ENCODE results near the gene RAPSN.

Gene RAPSN

DNA sequence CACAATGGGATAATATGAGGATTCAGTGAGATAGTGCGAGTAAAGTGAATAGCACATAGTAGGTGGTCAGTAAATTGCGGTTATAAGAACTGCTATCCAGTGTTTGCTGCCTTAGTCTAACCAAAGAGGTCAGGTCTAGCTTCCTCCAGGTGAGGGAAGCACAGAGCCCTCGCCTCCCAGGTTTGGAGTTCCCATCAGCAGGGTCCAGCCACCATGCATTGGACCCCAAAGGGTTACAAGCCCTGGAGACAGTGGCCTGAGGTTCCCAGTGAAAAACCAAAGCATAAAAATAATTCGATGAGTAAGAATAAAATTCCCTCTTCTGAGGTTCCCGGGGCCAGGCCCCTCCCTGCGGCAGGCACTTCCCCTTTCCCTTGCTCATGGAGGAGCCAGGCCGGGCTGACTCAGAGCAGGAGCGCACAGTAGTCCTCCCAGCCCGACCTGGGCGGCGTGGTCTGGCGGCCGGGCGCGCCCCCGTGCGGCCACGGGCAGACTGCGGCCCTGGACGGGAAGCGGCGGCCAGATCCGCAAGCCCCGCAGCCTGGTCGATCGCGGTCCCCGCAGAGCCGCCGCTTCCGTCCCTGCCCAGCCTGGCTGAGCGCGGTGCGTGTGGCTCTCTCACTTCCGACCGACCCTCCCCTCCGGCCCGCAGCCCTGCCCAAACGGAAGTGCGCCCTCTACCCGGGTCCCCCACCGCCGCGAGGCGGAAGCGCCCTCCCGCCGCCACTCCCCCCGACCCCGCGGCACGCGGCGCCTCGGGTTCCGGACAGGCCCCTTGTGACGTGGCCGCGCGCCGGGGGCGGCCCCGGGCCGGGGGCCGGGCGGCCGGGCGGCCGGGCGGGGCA is 41.0 kb downstream of the RAPSN start, which contains the start of gene SLC39A13:
Gene SLC39A13 (plus strand): TSS at position 845 of the 845 bp plus-strand sequence. CDS start 1,505 bp downstream, outside the sequence.
- Mint-ChIP-seq H3K4me3 (peak within 1 kb of the TSS; percentile 92), H3K36me3 (ENCODE audit: low read depth) (no peaks in the 10 kb centered on the region), H3K9me3 (no peaks in the 10 kb centered on the region), H3K4me1 (peaks cover 31% of the 10 kb centered on the region), H3K27ac (peak within 1 kb of the TSS; percentile 96), H3K27me3 (ENCODE audit: low read depth, poor library complexity) (peaks cover under 1% of the 10 kb centered on the region)
- DNase-seq, result peak; percentile 96
- TF ChIP-seq, protein P1, sequence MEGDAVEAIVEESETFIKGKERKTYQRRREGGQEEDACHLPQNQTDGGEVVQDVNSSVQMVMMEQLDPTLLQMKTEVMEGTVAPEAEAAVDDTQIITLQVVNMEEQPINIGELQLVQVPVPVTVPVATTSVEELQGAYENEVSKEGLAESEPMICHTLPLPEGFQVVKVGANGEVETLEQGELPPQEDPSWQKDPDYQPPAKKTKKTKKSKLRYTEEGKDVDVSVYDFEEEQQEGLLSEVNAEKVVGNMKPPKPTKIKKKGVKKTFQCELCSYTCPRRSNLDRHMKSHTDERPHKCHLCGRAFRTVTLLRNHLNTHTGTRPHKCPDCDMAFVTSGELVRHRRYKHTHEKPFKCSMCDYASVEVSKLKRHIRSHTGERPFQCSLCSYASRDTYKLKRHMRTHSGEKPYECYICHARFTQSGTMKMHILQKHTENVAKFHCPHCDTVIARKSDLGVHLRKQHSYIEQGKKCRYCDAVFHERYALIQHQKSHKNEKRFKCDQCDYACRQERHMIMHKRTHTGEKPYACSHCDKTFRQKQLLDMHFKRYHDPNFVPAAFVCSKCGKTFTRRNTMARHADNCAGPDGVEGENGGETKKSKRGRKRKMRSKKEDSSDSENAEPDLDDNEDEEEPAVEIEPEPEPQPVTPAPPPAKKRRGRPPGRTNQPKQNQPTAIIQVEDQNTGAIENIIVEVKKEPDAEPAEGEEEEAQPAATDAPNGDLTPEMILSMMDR (IDR thresholded peaks at IDR 0.05), result peak; percentile 86

DNA sequence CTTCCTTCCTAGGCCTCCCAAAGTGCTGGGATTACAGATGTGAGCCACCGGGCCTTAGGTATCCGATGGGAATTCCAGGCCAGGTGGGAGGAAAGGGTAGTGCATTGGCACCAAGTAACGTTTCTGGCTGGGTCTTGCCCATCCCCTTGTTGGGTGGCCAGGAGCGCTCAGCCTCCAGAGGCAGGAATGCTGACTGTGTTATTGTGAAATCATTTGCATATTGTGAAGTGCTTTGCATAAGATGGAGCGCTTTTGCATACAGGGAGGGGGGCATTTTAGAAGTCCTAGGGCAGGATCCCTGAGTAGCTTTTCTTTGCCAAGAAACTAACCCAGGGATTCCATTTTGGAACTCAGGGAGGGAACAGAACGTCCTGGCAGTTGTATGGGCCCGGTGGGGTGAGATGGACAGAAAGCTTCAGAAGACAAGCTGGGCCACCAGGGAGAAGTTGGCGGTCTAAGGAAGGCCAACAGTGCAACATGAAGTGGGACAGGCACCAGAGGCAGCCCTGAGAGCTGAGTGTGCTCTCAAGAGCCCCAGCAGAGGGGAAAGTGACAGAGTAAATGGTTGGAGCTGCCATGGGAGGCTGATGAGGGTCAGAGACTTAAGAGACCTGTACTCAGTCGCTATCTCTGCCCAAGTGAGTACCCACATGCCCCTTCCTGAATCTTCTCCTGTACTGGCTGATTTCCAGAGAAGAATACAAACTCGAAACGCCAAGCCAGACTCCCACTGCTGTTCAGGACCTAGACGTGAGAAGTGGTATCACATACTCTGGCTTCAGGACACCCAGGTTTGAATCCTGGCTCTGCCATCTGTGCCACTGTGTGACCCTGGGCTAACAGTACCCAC is 41.8 kb downstream of the RAPSN start:
- H3K4me3 Mint-ChIP-seq, result peak overlapping the region; percentile 88
- peaks cover 36% of the 10 kb centered on the region for H3K4me1 Mint-ChIP-seq
- no peak for DNase-seq
- peaks cover 5% of the 10 kb centered on the region for H3K27me3 Mint-ChIP-seq (ENCODE audit: low read depth, poor library complexity)
- H3K9me3 Mint-ChIP-seq, result no peaks in the 10 kb centered on the region
- no peaks in the 10 kb centered on the region for H3K36me3 Mint-ChIP-seq (ENCODE audit: low read depth)
- TF ChIP-seq, protein P1 (IDR thresholded peaks at IDR 0.05), result no peak
- H3K27ac Mint-ChIP-seq, result peak overlapping the region; percentile 96

DNA sequence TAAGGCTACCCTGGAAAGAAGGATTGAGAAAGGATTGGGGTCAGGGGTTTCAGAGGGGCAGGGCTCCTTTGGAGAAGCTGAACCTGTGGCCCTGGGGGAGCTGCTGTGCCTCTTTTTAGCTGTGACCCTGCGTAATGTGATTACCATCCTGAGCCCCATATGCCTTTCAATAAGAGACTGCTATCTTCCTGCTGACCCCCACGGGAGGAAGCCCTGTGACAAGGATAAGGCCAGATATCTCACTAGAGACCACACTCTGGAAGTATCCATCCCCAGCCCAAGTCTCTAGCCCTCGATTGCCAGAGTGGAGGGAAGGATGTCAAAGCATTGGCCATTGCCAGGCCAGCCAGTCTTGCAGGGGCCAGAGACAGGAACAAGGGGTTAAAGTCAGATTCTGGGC is 45.4 kb downstream of the RAPSN start:
- H3K36me3 Mint-ChIP-seq (ENCODE audit: low read depth), result no peaks in the 10 kb centered on the region
- H3K27me3 Mint-ChIP-seq (ENCODE audit: low read depth, poor library complexity), result peaks cover 5% of the 10 kb centered on the region
- TF ChIP-seq, protein P1 (IDR thresholded peaks at IDR 0.05), result no peak
- no peaks in the 10 kb centered on the region for H3K9me3 Mint-ChIP-seq
- peaks cover 57% of the 10 kb centered on the region for H3K4me1 Mint-ChIP-seq
- DNase-seq, result no peak
- peak overlapping the region; percentile 78 for H3K27ac Mint-ChIP-seq
- no peak overlapping the region for H3K4me3 Mint-ChIP-seq

DNA sequence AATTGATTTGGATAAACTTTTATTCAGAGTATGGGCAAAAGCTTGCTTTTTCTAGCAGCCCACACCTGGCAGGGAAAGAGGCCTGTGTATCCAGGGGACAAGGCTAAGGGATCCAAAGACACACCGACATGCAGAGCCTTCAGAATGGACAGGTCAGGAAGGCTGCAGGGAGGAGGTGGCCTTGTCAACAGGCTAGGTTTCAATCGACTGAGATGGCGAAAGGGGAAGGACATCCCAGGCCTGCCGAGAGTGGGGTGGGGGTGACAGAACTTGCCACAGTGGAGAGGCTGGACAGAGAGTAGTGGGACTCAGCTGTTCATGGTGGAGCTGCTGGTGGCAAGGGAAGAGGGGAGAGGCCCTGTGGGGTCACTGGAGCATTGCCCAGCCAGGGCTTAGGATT is 45.8 kb downstream of the RAPSN start:
- TF ChIP-seq, protein P1 (IDR thresholded peaks at IDR 0.05), result no peak
- H3K4me3 Mint-ChIP-seq, result no peak overlapping the region
- H3K36me3 Mint-ChIP-seq (ENCODE audit: low read depth), result no peaks in the 10 kb centered on the region
- DNase-seq, result no peak
- peaks cover 61% of the 10 kb centered on the region for H3K4me1 Mint-ChIP-seq
- no peaks in the 10 kb centered on the region for H3K9me3 Mint-ChIP-seq
- peaks cover 5% of the 10 kb centered on the region for H3K27me3 Mint-ChIP-seq (ENCODE audit: low read depth, poor library complexity)
- peak overlapping the region; percentile 78 for H3K27ac Mint-ChIP-seq

DNA sequence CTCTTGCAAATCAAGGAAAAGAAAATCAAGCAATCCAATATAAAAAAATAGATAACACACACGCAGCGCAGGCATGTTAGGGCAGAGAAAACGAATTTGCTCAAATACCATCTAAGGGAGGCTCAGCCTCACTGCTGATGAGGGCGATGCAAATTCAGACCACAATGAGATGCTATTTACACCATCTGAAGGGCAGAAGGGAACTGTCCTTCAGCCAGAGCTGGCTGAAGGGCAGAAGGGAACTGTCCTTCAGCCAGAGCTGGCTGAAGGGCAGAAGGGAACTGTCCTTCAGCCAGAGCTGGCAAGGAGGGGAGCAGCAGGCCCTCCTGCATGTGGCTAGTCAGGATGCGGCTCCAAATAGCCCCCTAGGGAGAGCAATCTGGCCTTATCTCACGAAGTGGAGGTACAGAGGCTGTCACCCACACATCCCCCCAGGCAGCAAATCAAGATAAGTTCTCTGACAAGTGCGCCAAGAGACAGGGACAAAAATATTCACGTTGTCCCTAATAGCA is 48.1 kb downstream of the RAPSN start:
- Mint-ChIP-seq H3K27me3 (ENCODE audit: low read depth, poor library complexity) (peaks cover 5% of the 10 kb centered on the region), H3K4me3 (peak overlapping the region; percentile 76), H3K9me3 (no peaks in the 10 kb centered on the region), H3K4me1 (peaks cover 53% of the 10 kb centered on the region), H3K27ac (peak overlapping the region; percentile 98), H3K36me3 (ENCODE audit: low read depth) (no peaks in the 10 kb centered on the region)
- TF ChIP-seq, protein P1 (IDR thresholded peaks at IDR 0.05), result no peak
- DNase-seq, result no peak

All from nephron progenitor cell (in vitro differentiated cells).